Breast epithelium (tissue), 3 donors: ENCODE measurements around the gene AFP. TPM values are rescaled to one million over a fixed set of nuclear protein-coding genes. Genes with fewer than 3 reads are reported as not detected.

Experiments used
- total RNA-seq, 3 donors: library from RNA; depleted of rRNA; stranded (reverse); fragments of >200 nt; gene quantifications; one replicate each; pipeline ENCODE4 v1.1.0, GENCODE V29; 2016

Gene AFP
- total RNA-seq, 3 donors from 2014 or later: 3.2 TPM; not detected in 2

Other genes starting within 250 kb of the AFP start
- gene ANKRD17, start 177.4 kb upstream of the AFP start, total RNA-seq: 10 to 100 TPM; 53.0 to 81.4 (median 69.2) TPM
- gene ALB, start 31.9 kb upstream of the AFP start, total RNA-seq: 1 to 10 TPM in 1 of 3 donors, under 1 TPM in 1, not detected in 1; 0.66 to 9.1 TPM
- gene AFM, start 45.5 kb downstream of the AFP start, total RNA-seq: not detected
- 10 to 100 TPM in 1 of 3 donors, 1 to 10 TPM in 1, not detected in 1; 4.6 to 11.7 TPM for gene RASSF6, start 184.2 kb downstream of the AFP start, total RNA-seq